Epithelial cell of proximal tubule (primary cell): Measurements from ENCODE around the gene TLE7. TPM values are rescaled to one million over a fixed set of nuclear protein-coding genes. Genes with fewer than 3 reads are reported as not detected.
A peak's percentile ranks its signal among the peaks of the same experiment; 100 is the strongest.

Source experiments
- DNase-seq: peaks from one replicate; pipeline ENCODE4 v3.0.0-alpha.2; 2011; ENCODE audit warnings: low read depth
- H3K4me3 ChIP-seq: 2 replicates; pipeline ENCODE4 v1.5.1; 2011; ENCODE audit warnings: low read depth, mild to moderate bottlenecking, low read length
- total RNA-seq: library from RNA; depleted of rRNA; stranded (reverse); fragments of >200 nt; gene quantifications from 2 replicates; pipeline ENCODE4 v1.2.3, GENCODE V29; 2015
- TF ChIP-seq, protein P1 (sequence below): conservative IDR thresholded peaks from 2 replicates; pipeline ENCODE4 v1.5.1; 2012; ENCODE audit warnings: low read depth, mild to moderate bottlenecking, low read length

TLE7 gene
- total RNA-seq, 1 donor from 2014 or later = not detected

DNA sequence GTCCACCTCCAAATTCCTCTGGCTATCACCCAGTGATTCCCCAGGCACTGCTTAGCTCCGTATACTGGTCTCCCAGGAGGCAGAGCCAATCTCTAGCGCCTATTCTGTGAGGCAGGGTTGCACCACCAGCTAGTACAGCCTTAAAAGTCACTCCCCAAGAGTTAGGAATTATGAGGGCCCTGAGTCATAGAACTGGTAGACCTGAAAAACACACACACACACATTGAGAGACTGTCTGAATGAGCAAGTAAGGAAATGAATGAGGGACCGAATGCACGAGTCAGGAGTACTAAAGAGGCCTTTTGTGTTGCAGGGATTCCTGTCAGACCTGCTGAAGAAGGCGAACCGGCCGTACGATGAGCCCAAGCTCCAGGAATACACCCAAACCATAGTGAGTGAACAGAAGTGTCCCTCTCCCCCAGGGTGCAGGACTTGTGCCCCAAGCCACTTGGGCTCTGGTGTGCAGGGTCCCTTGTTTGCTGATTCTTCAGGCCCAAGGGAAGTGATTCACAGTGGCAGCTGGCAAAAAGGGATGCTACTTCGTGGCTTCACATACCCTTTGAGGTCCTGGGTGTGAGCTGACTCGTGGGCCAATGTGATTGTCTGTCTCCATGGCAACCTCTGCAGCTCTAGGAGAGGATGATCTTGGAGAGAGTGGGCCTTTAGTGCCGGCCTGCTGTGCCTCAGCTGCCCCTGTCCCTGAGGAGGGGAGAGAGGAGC is 58.6 kb downstream of the TLE7 start:
- peak; percentile 13 for DNase-seq
- TF ChIP-seq, protein P1, sequence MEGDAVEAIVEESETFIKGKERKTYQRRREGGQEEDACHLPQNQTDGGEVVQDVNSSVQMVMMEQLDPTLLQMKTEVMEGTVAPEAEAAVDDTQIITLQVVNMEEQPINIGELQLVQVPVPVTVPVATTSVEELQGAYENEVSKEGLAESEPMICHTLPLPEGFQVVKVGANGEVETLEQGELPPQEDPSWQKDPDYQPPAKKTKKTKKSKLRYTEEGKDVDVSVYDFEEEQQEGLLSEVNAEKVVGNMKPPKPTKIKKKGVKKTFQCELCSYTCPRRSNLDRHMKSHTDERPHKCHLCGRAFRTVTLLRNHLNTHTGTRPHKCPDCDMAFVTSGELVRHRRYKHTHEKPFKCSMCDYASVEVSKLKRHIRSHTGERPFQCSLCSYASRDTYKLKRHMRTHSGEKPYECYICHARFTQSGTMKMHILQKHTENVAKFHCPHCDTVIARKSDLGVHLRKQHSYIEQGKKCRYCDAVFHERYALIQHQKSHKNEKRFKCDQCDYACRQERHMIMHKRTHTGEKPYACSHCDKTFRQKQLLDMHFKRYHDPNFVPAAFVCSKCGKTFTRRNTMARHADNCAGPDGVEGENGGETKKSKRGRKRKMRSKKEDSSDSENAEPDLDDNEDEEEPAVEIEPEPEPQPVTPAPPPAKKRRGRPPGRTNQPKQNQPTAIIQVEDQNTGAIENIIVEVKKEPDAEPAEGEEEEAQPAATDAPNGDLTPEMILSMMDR = no peak
- no peak overlapping the region for H3K4me3 ChIP-seq

GRCh38 chr16:71380831-71381230 is 61.0 kb downstream of the TLE7 start:
- DNase-seq = no peak
- no peak overlapping the region for H3K4me3 ChIP-seq
- TF ChIP-seq, protein P1 = no peak

Other genes with a start within 250 kb of the TLE7 start
- gene HYDIN, start 211.3 kb downstream of the TLE7 start, total RNA-seq = 1.3 and 1.5 TPM in 2 replicates
- gene CMTR2, start 152.7 kb downstream of the TLE7 start, total RNA-seq = 21.0 and 24.4 TPM in 2 replicates
- 0.12 and 5.6 TPM in 2 replicates for gene CALB2, start 83.3 kb downstream of the TLE7 start, total RNA-seq
- 4.7 and 5.9 TPM in 2 replicates for gene ZNF23, start 20.2 kb upstream of the TLE7 start, total RNA-seq
- 0.81 and 1.7 TPM in 2 replicates for gene ZNF19, start 47.3 kb upstream of the TLE7 start, total RNA-seq
- 0.12 and 1.1 TPM in 2 replicates for gene CHST4, start 84.4 kb upstream of the TLE7 start, total RNA-seq
- not detected in 2 replicates for gene TAT, start 135.0 kb upstream of the TLE7 start, total RNA-seq
- gene MARVELD3, start 184.1 kb upstream of the TLE7 start, total RNA-seq = 2.2 and 7.9 TPM in 2 replicates